Measurements from ENCODE around the gene CDC42BPA.

Gene CDC42BPA

GRCh38 chr1:227069490-227069889 is 248.8 kb downstream of the CDC42BPA start:
- TF ChIP-seq OSR1 (CRISPR knock-in tag; IDR thresholded peaks at IDR 0.05) (no peak), PATZ1 (CRISPR knock-in tag; IDR thresholded peaks at IDR 0.05; ENCODE audit: borderline replicate concordance) (no peak), ZNF70 (CRISPR knock-in tag; IDR thresholded peaks at IDR 0.05) (no peak), BACH2 (CRISPR knock-in tag; IDR thresholded peaks at IDR 0.05; ENCODE audit: borderline replicate concordance) (no peak), TOX (CRISPR knock-in tag; IDR thresholded peaks at IDR 0.05; ENCODE audit: borderline replicate concordance) (no peak), ZNF565 (CRISPR knock-in tag; conservative IDR thresholded peaks at IDR 0.05; ENCODE audit: low read depth) (no peak), ARNTL (CRISPR knock-in tag; IDR thresholded peaks at IDR 0.05; ENCODE audit: borderline replicate concordance, low read depth) (no peak), PPARA (CRISPR knock-in tag; IDR thresholded peaks at IDR 0.05; ENCODE audit: borderline replicate concordance) (no peak), ZFP3 (CRISPR knock-in tag; IDR thresholded peaks at IDR 0.05) (no peak)
- ATAC-seq = no peak

DNA sequence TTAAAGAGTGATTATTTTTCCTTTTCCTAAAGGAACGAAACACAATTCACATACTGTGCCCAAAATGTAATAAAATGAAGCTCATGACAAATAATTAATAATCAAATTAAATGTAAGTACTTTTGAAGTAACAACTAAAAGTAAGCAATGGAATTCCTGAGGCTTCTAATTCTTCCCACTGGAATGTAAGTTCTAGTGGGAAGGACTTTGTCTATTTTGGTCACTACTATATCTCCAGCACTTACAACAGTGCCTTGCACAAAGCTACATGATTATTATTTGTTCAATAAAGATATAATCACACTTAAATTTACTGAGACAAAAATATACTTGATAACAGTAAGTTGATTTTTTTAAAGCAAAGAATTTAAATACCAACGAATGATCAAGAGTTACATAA is 249.4 kb downstream of the CDC42BPA start:
- TF ChIP-seq ARNTL (CRISPR knock-in tag; IDR thresholded peaks at IDR 0.05; ENCODE audit: borderline replicate concordance, low read depth) (no peak), ZNF565 (CRISPR knock-in tag; conservative IDR thresholded peaks at IDR 0.05; ENCODE audit: low read depth) (no peak), PATZ1 (CRISPR knock-in tag; IDR thresholded peaks at IDR 0.05; ENCODE audit: borderline replicate concordance) (no peak), SNAI2 (CRISPR knock-in tag; IDR thresholded peaks at IDR 0.05) (no peak), TOX (CRISPR knock-in tag; IDR thresholded peaks at IDR 0.05; ENCODE audit: borderline replicate concordance) (no peak)
- ATAC-seq = no peak

GRCh38 chr1:227066999-227067398 is 251.3 kb downstream of the CDC42BPA start:
- TF ChIP-seq ZFP3 (CRISPR knock-in tag; IDR thresholded peaks at IDR 0.05) = no peak
- no peak for TF ChIP-seq ZNF8 (CRISPR knock-in tag; IDR thresholded peaks at IDR 0.05)
- no peak for TF ChIP-seq TOX (CRISPR knock-in tag; IDR thresholded peaks at IDR 0.05; ENCODE audit: borderline replicate concordance)
- no peak for TF ChIP-seq ZNF70 (CRISPR knock-in tag; IDR thresholded peaks at IDR 0.05)
- no peak for TF ChIP-seq ARNTL (CRISPR knock-in tag; IDR thresholded peaks at IDR 0.05; ENCODE audit: borderline replicate concordance, low read depth)
- TF ChIP-seq TCF4 (CRISPR knock-in tag; IDR thresholded peaks at IDR 0.05; ENCODE audit: borderline replicate concordance) = no peak
- TF ChIP-seq RARB (CRISPR knock-in tag; IDR thresholded peaks at IDR 0.05) = no peak
- TF ChIP-seq ZNF565 (CRISPR knock-in tag; conservative IDR thresholded peaks at IDR 0.05; ENCODE audit: low read depth) = no peak
- no peak for TF ChIP-seq ESRRG (CRISPR knock-in tag; IDR thresholded peaks at IDR 0.05)
- TF ChIP-seq CSDC2 (CRISPR knock-in tag; IDR thresholded peaks at IDR 0.05) = no peak
- no peak for TF ChIP-seq POU6F1 (CRISPR knock-in tag; IDR thresholded peaks at IDR 0.05; ENCODE audit: borderline replicate concordance, low read depth)
- no peak for TF ChIP-seq ISL1 (CRISPR knock-in tag; IDR thresholded peaks at IDR 0.05)
- TF ChIP-seq CREB5 (CRISPR knock-in tag; IDR thresholded peaks at IDR 0.05; ENCODE audit: low read depth) = no peak
- TF ChIP-seq CSRNP3 (CRISPR knock-in tag; IDR thresholded peaks at IDR 0.05) = no peak
- no peak for ATAC-seq

DNA sequence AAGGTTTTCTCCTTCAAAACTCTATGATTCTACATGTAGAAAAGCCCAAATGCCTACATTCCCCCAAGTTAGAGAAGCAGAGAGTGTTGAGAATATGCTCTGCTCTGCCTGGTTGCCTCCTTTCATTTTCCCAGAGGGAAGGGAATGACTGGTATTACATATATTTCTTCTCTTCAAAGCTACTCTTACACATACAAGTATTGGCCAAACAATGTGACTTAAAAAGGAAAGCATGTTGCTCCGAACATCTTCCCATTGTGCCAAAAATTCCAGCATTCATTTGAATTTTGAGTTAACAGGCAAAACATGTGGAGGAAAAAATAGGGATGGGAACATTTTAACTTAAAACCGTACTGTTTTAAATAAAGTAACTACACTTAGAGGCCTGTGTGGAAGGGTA is 253.0 kb downstream of the CDC42BPA start:
- TF ChIP-seq BACH2 (CRISPR knock-in tag; IDR thresholded peaks at IDR 0.05; ENCODE audit: borderline replicate concordance) (no peak), ISL1 (CRISPR knock-in tag; IDR thresholded peaks at IDR 0.05) (no peak), ZNF565 (CRISPR knock-in tag; conservative IDR thresholded peaks at IDR 0.05; ENCODE audit: low read depth) (no peak), ESRRG (CRISPR knock-in tag; IDR thresholded peaks at IDR 0.05) (no peak), ZNF70 (CRISPR knock-in tag; IDR thresholded peaks at IDR 0.05) (no peak)
- ATAC-seq = no peak
